GM19239 (cell line): ENCODE results near the gene MYPN.
A peak's percentile ranks its signal among the peaks of the same experiment; 100 is the strongest.
"Not testable (repeated sequence)": the region's sequence is repeated elsewhere in the genome, so short reads cannot be mapped to it uniquely, and the experiment has no call there.

Experiments used
- DNase-seq: peaks from one replicate; pipeline ENCODE4 v3.0.0; 2011; ENCODE audit warnings: low spot score; ENCODE audit not compliant: insufficient read length
- FAIRE-seq: peaks from 2 replicates; lab custom pipeline; 2011; peaks lifted over from hg19 to GRCh38; lab: Jason Lieb, UNC

MYPN gene

GRCh38 chr10:68109331-68109730, at the start of gene MYPN:
MYPN (plus strand) TSS chr10:68109488; CDS start chr10:68121439, 11,951 bp downstream.
- no peak for FAIRE-seq

GRCh38 chr10:68067029-68067428, 42.3 kb upstream of the MYPN start:
- DNase-seq (no peak), FAIRE-seq (no peak)

More at GRCh38 chr10:68109331-68109730, at the start of gene MYPN:
- no peak for DNase-seq

- no peak for FAIRE-seq
- no peak for DNase-seq
Measured at GRCh38 chr10:68067508-68067907, 41.8 kb upstream of the MYPN start.

GRCh38 chr10:68073631-68074030, 35.7 kb upstream of the MYPN start:
- FAIRE-seq (peak; percentile 8), DNase-seq (no peak)

- peak; percentile 65 for FAIRE-seq
Measured at GRCh38 chr10:68074031-68074774, 35.1 kb upstream of the MYPN start.

GRCh38 chr10:68074775-68075549, 34.3 kb upstream of the MYPN start, which contains the start of gene HERC4:
HERC4 (minus strand) TSS chr10:68075283; CDS start chr10:68073108, 2,175 bp downstream.
- FAIRE-seq (peak; percentile 82), DNase-seq (peak; percentile 88)

More at GRCh38 chr10:68074031-68074774, 35.1 kb upstream of the MYPN start:
- no peak for DNase-seq

GRCh38 chr10:68075550-68076004, 33.7 kb upstream of the MYPN start:
- FAIRE-seq = no peak

GRCh38 chr10:68076081-68076480, 33.2 kb upstream of the MYPN start:
- FAIRE-seq = not testable (repeated sequence)

More at GRCh38 chr10:68075550-68076004, 33.7 kb upstream of the MYPN start:
- DNase-seq = no peak

GRCh38 chr10:68077026-68077425, 32.3 kb upstream of the MYPN start:
- DNase-seq (no peak), FAIRE-seq (no peak)

More at GRCh38 chr10:68076081-68076480, 33.2 kb upstream of the MYPN start:
- not testable (repeated sequence) for DNase-seq

- no peak for FAIRE-seq
- DNase-seq = no peak
Measured at GRCh38 chr10:68079434-68079833, 29.9 kb upstream of the MYPN start.

- DNase-seq (no peak), FAIRE-seq (no peak)
Measured at GRCh38 chr10:68080853-68081431, 28.3 kb upstream of the MYPN start.

- no peak for FAIRE-seq
Measured at GRCh38 chr10:68081916-68082315, 27.4 kb upstream of the MYPN start.

GRCh38 chr10:68082872-68083271, 26.4 kb upstream of the MYPN start:
- DNase-seq (no peak), FAIRE-seq (no peak)

More at GRCh38 chr10:68081916-68082315, 27.4 kb upstream of the MYPN start:
- DNase-seq = no peak

- FAIRE-seq = no peak
Measured at GRCh38 chr10:68083953-68084352, 25.3 kb upstream of the MYPN start.

GRCh38 chr10:68084469-68084868, 24.8 kb upstream of the MYPN start:
- FAIRE-seq = no peak
- no peak for DNase-seq

More at GRCh38 chr10:68083953-68084352, 25.3 kb upstream of the MYPN start:
- no peak for DNase-seq

GRCh38 chr10:68086011-68086410, 23.3 kb upstream of the MYPN start:
- FAIRE-seq (no peak), DNase-seq (no peak)

- FAIRE-seq = no peak
- no peak for DNase-seq
Measured at GRCh38 chr10:68086910-68087684, 22.2 kb upstream of the MYPN start.

GRCh38 chr10:68087685-68088401, 21.4 kb upstream of the MYPN start:
- FAIRE-seq = no peak
- no peak for DNase-seq

- FAIRE-seq = peak; percentile 87
- no peak for DNase-seq
Measured at GRCh38 chr10:68088740-68089139, 20.5 kb upstream of the MYPN start.
